ENCODE data around the gene ARPC5. TPM values are rescaled to one million over a fixed set of nuclear protein-coding genes. Genes with fewer than 3 reads are reported as not detected.

The ARPC5 gene
- total RNA-seq, 3 donors from 2014 or later: 60.8 to 80.8 (median 70.8) TPM

- no peak for DNase-seq (ENCODE audit: low spot score in 2 of 2)
- intact Hi-C loops (cut with DNase I; ENCODE audit: low total_unique reads): no loop called here
- Histone ChIP-seq H3K4me1 (peaks cover 0 to 3% of the 10 kb centered on the region in 2 donors), H3K27me3 (no peaks in the 10 kb centered on the region), H3K36me3 (no peaks in the 10 kb centered on the region), H3K4me3 (no peak overlapping the region), H3K27ac (no peak overlapping the region), H3K9me3 (no peaks in the 10 kb centered on the region)
- TF ChIP-seq, protein P1, sequence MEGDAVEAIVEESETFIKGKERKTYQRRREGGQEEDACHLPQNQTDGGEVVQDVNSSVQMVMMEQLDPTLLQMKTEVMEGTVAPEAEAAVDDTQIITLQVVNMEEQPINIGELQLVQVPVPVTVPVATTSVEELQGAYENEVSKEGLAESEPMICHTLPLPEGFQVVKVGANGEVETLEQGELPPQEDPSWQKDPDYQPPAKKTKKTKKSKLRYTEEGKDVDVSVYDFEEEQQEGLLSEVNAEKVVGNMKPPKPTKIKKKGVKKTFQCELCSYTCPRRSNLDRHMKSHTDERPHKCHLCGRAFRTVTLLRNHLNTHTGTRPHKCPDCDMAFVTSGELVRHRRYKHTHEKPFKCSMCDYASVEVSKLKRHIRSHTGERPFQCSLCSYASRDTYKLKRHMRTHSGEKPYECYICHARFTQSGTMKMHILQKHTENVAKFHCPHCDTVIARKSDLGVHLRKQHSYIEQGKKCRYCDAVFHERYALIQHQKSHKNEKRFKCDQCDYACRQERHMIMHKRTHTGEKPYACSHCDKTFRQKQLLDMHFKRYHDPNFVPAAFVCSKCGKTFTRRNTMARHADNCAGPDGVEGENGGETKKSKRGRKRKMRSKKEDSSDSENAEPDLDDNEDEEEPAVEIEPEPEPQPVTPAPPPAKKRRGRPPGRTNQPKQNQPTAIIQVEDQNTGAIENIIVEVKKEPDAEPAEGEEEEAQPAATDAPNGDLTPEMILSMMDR (IDR thresholded peaks at IDR 0.05): no peak
- TF ChIP-seq POLR2A (IDR thresholded peaks at IDR 0.05): no peak
- TF ChIP-seq POLR2AphosphoS5 (IDR thresholded peaks at IDR 0.05): no peak
These were observed 3.2 kb upstream of the ARPC5 start for GRCh38 chr1:183638649-183639387.

- H3K4me1 ChIP-seq: peaks cover 0 to 3% of the 10 kb centered on the region in 2 donors
- no peaks in the 10 kb centered on the region for H3K27me3 ChIP-seq
- DNase-seq (ENCODE audit: low spot score in 2 of 2): no peak
- H3K9me3 ChIP-seq: no peaks in the 10 kb centered on the region
- H3K4me3 ChIP-seq: peak overlapping the region in 2 of 3 donors; percentile 90 to 91
- H3K27ac ChIP-seq: no peak overlapping the region
- H3K36me3 ChIP-seq: peaks cover 5% of the 10 kb centered on the region
- intact Hi-C loops (cut with DNase I; ENCODE audit: low total_unique reads): no loop called here
- TF ChIP-seq POLR2A (IDR thresholded peaks at IDR 0.05) (no peak), POLR2AphosphoS5 (IDR thresholded peaks at IDR 0.05) (no peak)
- TF ChIP-seq, protein P1 (IDR thresholded peaks at IDR 0.05): no peak
These were observed 1.2 kb upstream of the ARPC5 start for GRCh38 chr1:183636783-183637182.

DNA sequence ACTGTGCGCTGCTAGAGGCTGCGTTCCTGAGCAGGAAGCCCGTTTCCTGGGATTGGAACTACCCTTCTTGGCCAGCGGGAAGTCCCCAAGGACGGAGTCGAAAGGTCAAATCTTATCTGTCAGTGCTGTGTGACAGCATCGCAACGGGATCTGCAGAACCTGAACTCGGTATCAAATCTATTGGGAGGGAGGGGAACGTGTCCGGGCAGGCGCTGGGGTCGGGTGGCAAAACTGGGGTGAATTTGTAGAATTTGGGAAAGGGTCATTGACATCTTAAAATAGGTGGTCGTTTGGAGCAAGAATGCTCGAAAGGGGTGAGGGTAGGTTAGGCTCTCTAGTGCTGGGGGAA, 725 bp upstream of the ARPC5 start:
- Histone ChIP-seq H3K27ac (peak overlapping the region; percentile 94 to 97), H3K27me3 (no peaks in the 10 kb centered on the region), H3K4me3 (peak overlapping the region; percentile 90 to 92 (median 91)), H3K4me1 (peaks cover 0 to 3% of the 10 kb centered on the region in 2 donors), H3K9me3 (no peaks in the 10 kb centered on the region), H3K36me3 (peaks cover 5% of the 10 kb centered on the region)
- intact Hi-C loops (cut with DNase I; ENCODE audit: low total_unique reads): no loop called here
- no peak for DNase-seq (ENCODE audit: low spot score in 2 of 2)
- TF ChIP-seq POLR2A (IDR thresholded peaks at IDR 0.05) (no peak), POLR2AphosphoS5 (IDR thresholded peaks at IDR 0.05) (no peak)
- TF ChIP-seq, protein P1 (IDR thresholded peaks at IDR 0.05): no peak

GRCh38 chr1:183635099-183635605, 431 bp downstream of the ARPC5 start:
- Histone ChIP-seq H3K36me3 (peaks cover 5% of the 10 kb centered on the region), H3K4me3 (peak overlapping the region; percentile 90 to 92 (median 91)), H3K4me1 (peaks cover 0 to 3% of the 10 kb centered on the region in 2 donors), H3K27me3 (no peaks in the 10 kb centered on the region), H3K27ac (peak overlapping the region; percentile 94 to 97), H3K9me3 (no peaks in the 10 kb centered on the region)
- TF ChIP-seq POLR2A (IDR thresholded peaks at IDR 0.05) (no peak), POLR2AphosphoS5 (IDR thresholded peaks at IDR 0.05) (no peak)
- TF ChIP-seq, protein P1 (IDR thresholded peaks at IDR 0.05): no peak
- intact Hi-C loops (cut with DNase I; ENCODE audit: low total_unique reads): no loop called here
- DNase-seq (ENCODE audit: low spot score in 2 of 2): peak; percentile 28 to 53

DNA sequence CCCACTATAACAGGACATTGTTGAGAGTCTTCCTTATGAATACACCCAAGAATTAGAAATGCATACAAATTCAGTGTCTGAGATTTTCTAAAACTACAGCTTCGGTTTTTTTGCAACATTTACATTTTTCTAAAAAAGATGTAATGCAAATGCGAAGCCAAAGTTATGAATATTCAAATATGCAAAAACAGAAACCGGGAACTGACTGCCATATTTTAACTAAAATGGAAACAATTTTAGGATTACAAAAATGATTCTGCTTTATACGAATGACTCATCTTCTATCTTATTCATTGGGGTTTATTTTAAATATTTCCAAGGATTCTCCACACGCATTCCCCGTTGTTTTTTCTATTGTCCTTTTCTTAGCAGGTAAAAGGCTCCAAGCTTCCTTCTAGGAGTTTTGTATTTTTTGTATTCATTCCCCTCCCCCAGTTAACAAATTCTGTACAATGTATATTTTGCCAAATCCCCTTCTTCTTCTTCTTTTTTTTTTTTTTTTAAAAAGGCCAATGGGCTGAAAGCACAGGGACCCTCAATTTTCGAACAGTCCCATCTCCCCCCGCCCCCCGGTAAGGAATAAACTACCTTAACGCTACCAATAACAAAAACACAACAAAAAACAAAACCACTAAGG, 1.0 kb downstream of the ARPC5 start:
- H3K27me3 ChIP-seq: no peaks in the 10 kb centered on the region
- no peaks in the 10 kb centered on the region for H3K9me3 ChIP-seq
- TF ChIP-seq, protein P1 (IDR thresholded peaks at IDR 0.05): no peak
- TF ChIP-seq POLR2AphosphoS5 (IDR thresholded peaks at IDR 0.05) (no peak), POLR2A (IDR thresholded peaks at IDR 0.05) (no peak)
- peak overlapping the region; percentile 62 to 94 for H3K27ac ChIP-seq
- DNase-seq (ENCODE audit: low spot score in 2 of 2): no peak
- peak overlapping the region; percentile 90 to 92 (median 91) for H3K4me3 ChIP-seq
- intact Hi-C loops (cut with DNase I; ENCODE audit: low total_unique reads): no loop called here
- H3K4me1 ChIP-seq: peaks cover 0 to 3% of the 10 kb centered on the region in 2 donors
- H3K36me3 ChIP-seq: peaks cover 5% of the 10 kb centered on the region
